Amniotic stem cell (primary cell): ENCODE data around the gene UGT2B7.

Source experiments
- DNase-seq: peaks from one replicate; lab custom pipeline; 2025; lab: John Stamatoyannopoulos, UW

Gene UGT2B7

DNA sequence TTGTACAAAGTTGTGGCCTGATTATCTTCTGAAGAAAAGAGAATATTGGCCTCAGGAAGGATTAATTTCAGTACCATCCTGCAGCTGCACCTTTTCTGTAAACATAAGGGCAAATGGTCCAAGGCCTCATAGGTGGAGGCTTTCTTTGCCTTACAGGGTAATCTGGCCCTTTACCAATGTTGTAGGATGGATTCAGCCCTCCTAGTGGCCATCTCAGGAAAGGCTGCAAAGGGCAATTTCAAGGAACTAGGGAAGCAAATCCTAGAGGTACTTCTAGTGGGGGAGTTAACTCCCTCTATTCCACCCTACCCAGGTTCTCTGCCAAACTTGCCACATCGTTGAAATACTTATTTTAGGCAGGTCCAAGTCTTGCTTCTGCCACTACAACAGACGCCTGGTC, 60.6 kb downstream of the UGT2B7 start:
- DNase-seq, result no peak
